ENCODE data around the gene POLR2L.

POLR2L gene

GRCh38 chr11:827146-827896 lies 15.0 kb downstream of the POLR2L start:
- no peak for DNase-seq (ENCODE audit: low read depth, low spot score)

GRCh38 chr11:826836-827145 lies 15.5 kb downstream of the POLR2L start:
- DNase-seq (ENCODE audit: low read depth, low spot score), result no peak

- DNase-seq (ENCODE audit: low read depth, low spot score), result no peak
These were observed 16.1 kb downstream of the POLR2L start for GRCh38 chr11:826227-826621.

- no peak for DNase-seq (ENCODE audit: low read depth, low spot score)
These were observed 16.7 kb downstream of the POLR2L start for GRCh38 chr11:825366-826226.

- DNase-seq (ENCODE audit: low read depth, low spot score), result no peak
These were observed 17.4 kb downstream of the POLR2L start for GRCh38 chr11:824942-825341.

GRCh38 chr11:824292-824880 lies 17.9 kb downstream of the POLR2L start:
- DNase-seq (ENCODE audit: low read depth, low spot score), result no peak

GRCh38 chr11:823441-824291 lies 18.7 kb downstream of the POLR2L start:
- DNase-seq (ENCODE audit: low read depth, low spot score), result no peak

- no peak for DNase-seq (ENCODE audit: low read depth, low spot score)
These were observed 20.6 kb downstream of the POLR2L start for GRCh38 chr11:821512-822371.

GRCh38 chr11:820655-821511 lies 21.4 kb downstream of the POLR2L start:
- DNase-seq (ENCODE audit: low read depth, low spot score), result no peak

- peak; percentile 90 for DNase-seq (ENCODE audit: low read depth, low spot score)
These were observed 22.2 kb downstream of the POLR2L start for GRCh38 chr11:819943-820649.

- DNase-seq (ENCODE audit: low read depth, low spot score), result peak; percentile 81
These were observed 23.0 kb downstream of the POLR2L start for GRCh38 chr11:819129-819931.

- no peak for DNase-seq (ENCODE audit: low read depth, low spot score)
These were observed 23.8 kb downstream of the POLR2L start, which contains the start of gene PNPLA2 for GRCh38 chr11:818396-819128. TSS of gene PNPLA2 (plus strand) at chr11:818914. CDS start at chr11:819719, 805 bp downstream.

- no peak for DNase-seq (ENCODE audit: low read depth, low spot score)
These were observed 25.9 kb downstream of the POLR2L start for GRCh38 chr11:816433-816779.

- DNase-seq (ENCODE audit: low read depth, low spot score), result no peak
These were observed 26.5 kb downstream of the POLR2L start for GRCh38 chr11:815675-816432.

GRCh38 chr11:813456-814096 lies 28.8 kb downstream of the POLR2L start:
- DNase-seq (ENCODE audit: low read depth, low spot score), result no peak

GRCh38 chr11:813072-813455 lies 29.3 kb downstream of the POLR2L start:
- DNase-seq (ENCODE audit: low read depth, low spot score), result no peak
